ENCODE data around the gene OR8D1. TPM values are rescaled to one million over a fixed set of nuclear protein-coding genes. Genes with fewer than 3 reads are reported as not detected.

Gene OR8D1
- total RNA-seq, 2 experiments from 2014 or later, result not detected

DNA sequence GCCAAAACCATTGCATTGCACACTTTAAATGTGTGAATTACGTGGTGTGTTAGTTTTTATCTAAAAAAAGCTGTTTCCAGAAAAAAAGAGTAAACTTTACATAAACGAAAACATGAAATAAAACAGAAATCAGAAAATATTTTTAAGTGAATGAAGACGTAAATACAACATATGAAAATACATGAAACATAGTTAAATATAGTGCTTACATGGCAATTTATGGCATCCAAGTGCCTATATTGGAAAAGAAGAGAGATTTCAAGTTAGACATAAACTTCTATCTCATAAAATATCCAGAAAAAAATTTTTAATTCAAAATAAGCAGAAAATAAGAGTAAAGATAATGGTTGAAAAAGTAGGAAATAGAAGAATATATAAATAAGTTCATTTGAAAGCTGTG, 18.1 kb upstream of the OR8D1 start:
- TF ChIP-seq, protein P1, sequence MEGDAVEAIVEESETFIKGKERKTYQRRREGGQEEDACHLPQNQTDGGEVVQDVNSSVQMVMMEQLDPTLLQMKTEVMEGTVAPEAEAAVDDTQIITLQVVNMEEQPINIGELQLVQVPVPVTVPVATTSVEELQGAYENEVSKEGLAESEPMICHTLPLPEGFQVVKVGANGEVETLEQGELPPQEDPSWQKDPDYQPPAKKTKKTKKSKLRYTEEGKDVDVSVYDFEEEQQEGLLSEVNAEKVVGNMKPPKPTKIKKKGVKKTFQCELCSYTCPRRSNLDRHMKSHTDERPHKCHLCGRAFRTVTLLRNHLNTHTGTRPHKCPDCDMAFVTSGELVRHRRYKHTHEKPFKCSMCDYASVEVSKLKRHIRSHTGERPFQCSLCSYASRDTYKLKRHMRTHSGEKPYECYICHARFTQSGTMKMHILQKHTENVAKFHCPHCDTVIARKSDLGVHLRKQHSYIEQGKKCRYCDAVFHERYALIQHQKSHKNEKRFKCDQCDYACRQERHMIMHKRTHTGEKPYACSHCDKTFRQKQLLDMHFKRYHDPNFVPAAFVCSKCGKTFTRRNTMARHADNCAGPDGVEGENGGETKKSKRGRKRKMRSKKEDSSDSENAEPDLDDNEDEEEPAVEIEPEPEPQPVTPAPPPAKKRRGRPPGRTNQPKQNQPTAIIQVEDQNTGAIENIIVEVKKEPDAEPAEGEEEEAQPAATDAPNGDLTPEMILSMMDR (conservative IDR thresholded peaks at IDR 0.05; ENCODE audit: low read length), result no peak
- TF ChIP-seq EZH2phosphoT487 (IDR thresholded peaks at IDR 0.05; ENCODE audit: borderline replicate concordance, low read depth, low read length), result no peak

GRCh38 chr11:124329787-124330478, 16.2 kb upstream of the OR8D1 start:
- Histone ChIP-seq H4K20me1 (ENCODE audit: insufficient read depth, low read length) (no peaks in the 10 kb centered on the region), H3K4me2 (ENCODE audit: low read length) (peak overlapping the region; percentile 73), H3K4me3 (ENCODE audit: low read depth, low read length, poor library complexity, severe bottlenecking) (peak overlapping the region; percentile 35), H3K4me1 (ENCODE audit: insufficient read depth, low read length, poor library complexity, severe bottlenecking) (peaks cover 29% of the 10 kb centered on the region), H3K27ac (ENCODE audit: low read depth, low read length, poor library complexity, severe bottlenecking) (peak overlapping the region; percentile 72), H3K9me3 (ENCODE audit: low read length) (0 out of 2 replicates have a peak, but pooled peaks cover 13% of the 10 kb centered on the region), H3K36me3 (ENCODE audit: insufficient read depth, low read length) (no peaks in the 10 kb centered on the region), H3K79me2 (ENCODE audit: insufficient read depth, low read depth, low read length) (no peaks in the 10 kb centered on the region), H2AFZ (ENCODE audit: low read length) (peak overlapping the region; percentile 67), H3K9me2 (ENCODE audit: insufficient read depth, low read length) (no peaks in the 10 kb centered on the region)
- intact Hi-C loops (cut with micrococcal nuclease; ENCODE audit: unreplicated experiment), result loop anchor here (1.0 to 10.0 kb wide), 6 partner anchors 72 to 685 kb away; partner anchors contain the start of gene ZNF202
- ChIA-PET CTCF (ENCODE audit: unreplicated experiment) (interaction anchor here (0.9 kb wide), 2 partner anchors 136 to 258 kb away, joined by 3 to 5 read pairs; no protein-coding TSS in a partner anchor), POLR2A (interaction anchor here (0.6 to 1.1 kb wide), 11 partner anchors 9 to 582 kb away, joined by 3 to 9 read pairs (median 3); no protein-coding TSS in a partner anchor)
- BruUV-seq (replicated peaks), result no TSS peak
- DNase-seq (ENCODE audit: low spot score), result peak; percentile 87
- no peak for TF ChIP-seq EZH2phosphoT487 (IDR thresholded peaks at IDR 0.05; ENCODE audit: borderline replicate concordance, low read depth, low read length)
- TF ChIP-seq, protein P1 (conservative IDR thresholded peaks at IDR 0.05; ENCODE audit: low read length), result peak; percentile 80

More for the DNA sequence above, 18.1 kb upstream of the OR8D1 start:
- no peak overlapping the region for H3K27ac ChIP-seq (ENCODE audit: low read depth, low read length, poor library complexity, severe bottlenecking)
- H3K9me3 ChIP-seq (ENCODE audit: low read length), result 0 out of 2 replicates have a peak, but pooled peaks cover 10% of the 10 kb centered on the region
- ChIA-PET POLR2A (interaction anchor here (0.7 to 1.8 kb wide), 3 partner anchors 14 to 482 kb away, joined by 3 to 7 read pairs (median 4); no protein-coding TSS in a partner anchor), CTCF (ENCODE audit: unreplicated experiment) (no interaction called here)
- intact Hi-C loops (cut with micrococcal nuclease; ENCODE audit: unreplicated experiment), result no loop called here
- no peaks in the 10 kb centered on the region for H3K79me2 ChIP-seq (ENCODE audit: insufficient read depth, low read depth, low read length)
- H2AFZ ChIP-seq (ENCODE audit: low read length), result no peak overlapping the region
- peaks cover 29% of the 10 kb centered on the region for H3K4me1 ChIP-seq (ENCODE audit: insufficient read depth, low read length, poor library complexity, severe bottlenecking)
- no peaks in the 10 kb centered on the region for H4K20me1 ChIP-seq (ENCODE audit: insufficient read depth, low read length)
- H3K9me2 ChIP-seq (ENCODE audit: insufficient read depth, low read length), result no peaks in the 10 kb centered on the region
- BruUV-seq (replicated peaks), result no TSS peak
- H3K4me3 ChIP-seq (ENCODE audit: low read depth, low read length, poor library complexity, severe bottlenecking), result no peak overlapping the region
- no peak for DNase-seq (ENCODE audit: low spot score)
- no peaks in the 10 kb centered on the region for H3K36me3 ChIP-seq (ENCODE audit: insufficient read depth, low read length)
- H3K4me2 ChIP-seq (ENCODE audit: low read length), result no peak overlapping the region

DNA sequence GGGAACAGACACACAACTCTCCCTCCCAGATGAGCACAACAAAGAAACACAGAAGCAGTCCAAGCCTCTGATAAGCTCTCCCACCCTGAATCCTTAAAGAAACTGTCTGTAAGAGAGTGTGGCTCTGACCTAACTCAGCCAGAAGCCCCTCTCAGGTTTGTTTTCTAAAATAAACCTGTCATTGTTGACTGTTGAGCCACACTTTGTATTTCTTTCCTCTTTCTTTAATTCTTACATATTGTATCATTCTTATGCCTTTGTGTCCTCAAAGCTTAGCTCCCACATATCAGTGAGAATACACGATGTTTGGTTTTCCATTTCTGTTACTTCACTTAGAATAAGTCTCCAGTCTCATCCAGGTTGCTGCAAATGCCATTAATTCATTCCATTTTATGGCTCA, 14.0 kb upstream of the OR8D1 start:
- H3K4me1 ChIP-seq (ENCODE audit: insufficient read depth, low read length, poor library complexity, severe bottlenecking), result peaks cover 29% of the 10 kb centered on the region
- H3K27ac ChIP-seq (ENCODE audit: low read depth, low read length, poor library complexity, severe bottlenecking), result no peak overlapping the region
- BruUV-seq (replicated peaks), result no TSS peak
- H3K4me3 ChIP-seq (ENCODE audit: low read depth, low read length, poor library complexity, severe bottlenecking), result no peak overlapping the region
- intact Hi-C loops (cut with micrococcal nuclease; ENCODE audit: unreplicated experiment), result loop anchor here (5.0 to 10.0 kb wide), 5 partner anchors 75 to 683 kb away; partner anchors contain the start of gene ZNF202
- H4K20me1 ChIP-seq (ENCODE audit: insufficient read depth, low read length), result no peaks in the 10 kb centered on the region
- no peaks in the 10 kb centered on the region for H3K36me3 ChIP-seq (ENCODE audit: insufficient read depth, low read length)
- H3K9me2 ChIP-seq (ENCODE audit: insufficient read depth, low read length), result no peaks in the 10 kb centered on the region
- CTCF ChIA-PET (ENCODE audit: unreplicated experiment), result no interaction called here
- H2AFZ ChIP-seq (ENCODE audit: low read length), result no peak overlapping the region
- DNase-seq (ENCODE audit: low spot score), result no peak
- H3K9me3 ChIP-seq (ENCODE audit: low read length), result 0 out of 2 replicates have a peak, but pooled peaks cover 13% of the 10 kb centered on the region
- H3K79me2 ChIP-seq (ENCODE audit: insufficient read depth, low read depth, low read length), result no peaks in the 10 kb centered on the region
- no peak overlapping the region for H3K4me2 ChIP-seq (ENCODE audit: low read length)
- TF ChIP-seq EZH2phosphoT487 (IDR thresholded peaks at IDR 0.05; ENCODE audit: borderline replicate concordance, low read depth, low read length), result no peak
- TF ChIP-seq, protein P1 (conservative IDR thresholded peaks at IDR 0.05; ENCODE audit: low read length), result no peak
- POLR2A ChIA-PET, result interaction anchor here (0.6 kb wide), 1 partner anchor 585 kb away, joined by 5 read pairs; no protein-coding TSS in a partner anchor

All from OCI-LY7 (cell line).